Left renal cortex interstitium (tissue), 4 donors: Measurements from ENCODE around the gene UBAC2. TPM values are rescaled to one million over a fixed set of nuclear protein-coding genes. Genes with fewer than 3 reads are reported as not detected.

Source experiments
- DNase-seq, 4 donors: peaks; one replicate each; pipeline ENCODE4 v3.0.0-alpha.2; 2013; ENCODE audit warnings: low read depth in 4 of 4, low spot score in 2 of 4, missing footprints in 1 of 4
- polyA plus RNA-seq, 4 donors: library from polyadenylated mRNA; unstranded; fragments of 120-200 nt; gene quantifications; one replicate each; pipeline ENCODE4 v1.2.1, GENCODE V29; 2013; ENCODE audit not compliant: insufficient read length in 4 of 4

UBAC2 gene
- polyA plus RNA-seq, 4 donors, result 81.4 to 105 (median 99.1) TPM

GRCh38 chr13:99179460-99179859 is 21.2 kb upstream of the UBAC2 start:
- DNase-seq, result no peak

- DNase-seq, result no peak
Measured at GRCh38 chr13:99182439-99182838, 18.2 kb upstream of the UBAC2 start.

- no peak for DNase-seq
Measured at GRCh38 chr13:99185606-99186005, 15.0 kb upstream of the UBAC2 start.

GRCh38 chr13:99190147-99190985 is 10.3 kb upstream of the UBAC2 start:
- no peak for DNase-seq

GRCh38 chr13:99191336-99191899 is 9.2 kb upstream of the UBAC2 start:
- DNase-seq, result no peak

GRCh38 chr13:99191900-99192399 is 8.7 kb upstream of the UBAC2 start:
- no peak for DNase-seq

GRCh38 chr13:99192480-99192879 is 8.2 kb upstream of the UBAC2 start:
- no peak for DNase-seq

- DNase-seq, result no peak
Measured at GRCh38 chr13:99193152-99193551, 7.5 kb upstream of the UBAC2 start.

GRCh38 chr13:99196466-99197116 is 4.1 kb upstream of the UBAC2 start:
- no peak for DNase-seq

- no peak for DNase-seq
Measured at GRCh38 chr13:99197117-99197651, 3.5 kb upstream of the UBAC2 start.

- no peak for DNase-seq
Measured at GRCh38 chr13:99199541-99200431, 868 bp upstream of the UBAC2 start.

- no peak for DNase-seq
Measured at GRCh38 chr13:99203601-99204579, 3.2 kb downstream of the UBAC2 start.

- no peak for DNase-seq
Measured at GRCh38 chr13:99205621-99206220, 5.1 kb downstream of the UBAC2 start.

GRCh38 chr13:99206226-99206625 is 5.6 kb downstream of the UBAC2 start:
- DNase-seq, result no peak

- no peak for DNase-seq
Measured at GRCh38 chr13:99206873-99207272, 6.2 kb downstream of the UBAC2 start.

GRCh38 chr13:99207511-99207910 is 6.9 kb downstream of the UBAC2 start:
- DNase-seq, result no peak

GRCh38 chr13:99208185-99208584 is 7.5 kb downstream of the UBAC2 start:
- no peak for DNase-seq

GRCh38 chr13:99208845-99209527 is 8.3 kb downstream of the UBAC2 start:
- no peak for DNase-seq
